Esophagus squamous epithelium (tissue), 5 donors: ENCODE data around the gene PREX1. TPM values are rescaled to one million over a fixed set of nuclear protein-coding genes. Genes with fewer than 3 reads are reported as not detected.

Source experiments
- DNase-seq: peaks from one replicate; lab custom pipeline; 2025; lab: John Stamatoyannopoulos, UW
- H3K27ac ChIP-seq, 4 donors: fragments of 200-600 bp; sonication (generic); one replicate each; pipeline ENCODE4 v1.5.1; 2016 to 2019; ENCODE audit warnings: mild to moderate bottlenecking in 1 of 4
- H3K27me3 ChIP-seq, 4 donors: fragments of 200-600 bp; sonication (generic); 1 replicate in 3 of 4; 2 replicates in 1 of 4; pipeline versions ENCODE4 v1.5.1 to v1.6.0; 2017 to 2021; ENCODE audit warnings: antibody characterized with exemption in 1 of 4
- H3K36me3 ChIP-seq, 3 donors: fragments of 200-600 bp; sonication (generic); one replicate each; pipeline ENCODE4 v1.5.1; 2016 to 2019
- H3K4me1 ChIP-seq, 3 donors: fragments of 200-600 bp; sonication (generic); one replicate each; pipeline ENCODE4 v1.5.1; 2017 to 2019
- H3K4me3 ChIP-seq, 4 donors: fragments of 200-600 bp; sonication (generic); 1 replicate in 3 of 4; 2 replicates in 1 of 4; pipeline ENCODE4 v1.5.1; 2016 to 2019; ENCODE audit warnings: mild to moderate bottlenecking in 2 of 4, moderate library complexity in 1 of 4
- H3K9me3 ChIP-seq, 3 donors: fragments of 200-600 bp; sonication (generic); one replicate each; pipeline ENCODE4 v1.5.1; 2016 to 2019
- POLR2A ChIP-seq, 4 donors: fragments of 450-650 bp; IDR thresholded peaks; one replicate each; pipeline ENCODE4 v1.6.1; 2017; ENCODE audit warnings: antibody characterized with exemption in 4 of 4, mild to moderate bottlenecking in 4 of 4, moderate library complexity in 3 of 4
- WGBS, 2 donors: methylation state at CpG; one replicate each; pipeline ENCODE4 v1.1.5; 2018; 5-methylcytosine and 5-hydroxymethylcytosine counted together
- intact Hi-C: fragments of 100-400 bp; cut with DNase I; formaldehyde crosslinking; loops from one replicate; pipeline ENCODE4 v1.15.0; 2022
- total RNA-seq, 4 donors: library from RNA; depleted of rRNA; stranded (reverse); fragments of >200 nt; gene quantifications; one replicate each; pipeline ENCODE4 v1.1.0, GENCODE V29; 2016
- TF ChIP-seq, protein P1 (sequence below), 6 experiments: fragments of 450-650 bp in 4 of 6; fragments of 200-600 bp in 2 of 6; sonication (generic) in 2 of 6; IDR thresholded peaks; one replicate each; pipeline ENCODE4 v1.5.1; 2016 to 2019; ENCODE audit warnings: antibody characterized with exemption in 6 of 6, mild to moderate bottlenecking in 4 of 6, moderate library complexity in 4 of 6
- donor health status: DM: yes; HTN: yes; CAD: no.

PREX1 gene
- total RNA-seq, 4 donors from 2014 or later: 4.9 to 25.9 (median 8.9) TPM

DNA sequence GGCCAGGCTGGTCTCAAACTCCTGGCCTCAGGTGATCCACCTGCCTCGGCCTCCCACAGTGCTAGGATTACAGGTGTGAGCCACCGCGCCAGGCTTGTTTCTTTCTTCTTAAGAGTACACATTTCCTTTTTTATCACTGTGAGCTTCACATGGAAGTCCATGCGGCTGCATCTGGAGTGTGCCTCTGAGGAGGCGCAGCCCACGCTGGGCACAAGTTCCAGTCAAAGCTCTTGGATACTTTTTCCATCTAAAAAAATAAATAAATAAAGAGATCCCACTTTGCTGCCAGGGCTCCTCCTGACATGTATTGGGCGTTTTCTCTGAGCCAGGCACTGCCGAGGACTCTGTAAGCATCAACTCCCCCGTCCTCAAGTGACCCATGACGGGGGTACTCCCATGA lies 123.0 kb downstream of the PREX1 start:
- no peaks in the 10 kb centered on the region for H3K9me3 ChIP-seq
- H3K27me3 ChIP-seq: no peaks in the 10 kb centered on the region
- no peak overlapping the region for H3K4me3 ChIP-seq
- peaks cover 0 to 63% (median 14%) of the 10 kb centered on the region in 3 donors for H3K4me1 ChIP-seq
- TF ChIP-seq POLR2A (IDR thresholded peaks at IDR 0.05): no peak
- TF ChIP-seq, protein P1, sequence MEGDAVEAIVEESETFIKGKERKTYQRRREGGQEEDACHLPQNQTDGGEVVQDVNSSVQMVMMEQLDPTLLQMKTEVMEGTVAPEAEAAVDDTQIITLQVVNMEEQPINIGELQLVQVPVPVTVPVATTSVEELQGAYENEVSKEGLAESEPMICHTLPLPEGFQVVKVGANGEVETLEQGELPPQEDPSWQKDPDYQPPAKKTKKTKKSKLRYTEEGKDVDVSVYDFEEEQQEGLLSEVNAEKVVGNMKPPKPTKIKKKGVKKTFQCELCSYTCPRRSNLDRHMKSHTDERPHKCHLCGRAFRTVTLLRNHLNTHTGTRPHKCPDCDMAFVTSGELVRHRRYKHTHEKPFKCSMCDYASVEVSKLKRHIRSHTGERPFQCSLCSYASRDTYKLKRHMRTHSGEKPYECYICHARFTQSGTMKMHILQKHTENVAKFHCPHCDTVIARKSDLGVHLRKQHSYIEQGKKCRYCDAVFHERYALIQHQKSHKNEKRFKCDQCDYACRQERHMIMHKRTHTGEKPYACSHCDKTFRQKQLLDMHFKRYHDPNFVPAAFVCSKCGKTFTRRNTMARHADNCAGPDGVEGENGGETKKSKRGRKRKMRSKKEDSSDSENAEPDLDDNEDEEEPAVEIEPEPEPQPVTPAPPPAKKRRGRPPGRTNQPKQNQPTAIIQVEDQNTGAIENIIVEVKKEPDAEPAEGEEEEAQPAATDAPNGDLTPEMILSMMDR (IDR thresholded peaks at IDR 0.05): no peak
- no peak for DNase-seq
- H3K27ac ChIP-seq: no peak overlapping the region
- intact Hi-C loops: no loop called here
- 74 to 85% methylated on average over 4 to 10 of the region's 10 CpGs for WGBS, 2 donors
- H3K36me3 ChIP-seq: peaks cover 0 to 3% (median 0%) of the 10 kb centered on the region in 3 donors

DNA sequence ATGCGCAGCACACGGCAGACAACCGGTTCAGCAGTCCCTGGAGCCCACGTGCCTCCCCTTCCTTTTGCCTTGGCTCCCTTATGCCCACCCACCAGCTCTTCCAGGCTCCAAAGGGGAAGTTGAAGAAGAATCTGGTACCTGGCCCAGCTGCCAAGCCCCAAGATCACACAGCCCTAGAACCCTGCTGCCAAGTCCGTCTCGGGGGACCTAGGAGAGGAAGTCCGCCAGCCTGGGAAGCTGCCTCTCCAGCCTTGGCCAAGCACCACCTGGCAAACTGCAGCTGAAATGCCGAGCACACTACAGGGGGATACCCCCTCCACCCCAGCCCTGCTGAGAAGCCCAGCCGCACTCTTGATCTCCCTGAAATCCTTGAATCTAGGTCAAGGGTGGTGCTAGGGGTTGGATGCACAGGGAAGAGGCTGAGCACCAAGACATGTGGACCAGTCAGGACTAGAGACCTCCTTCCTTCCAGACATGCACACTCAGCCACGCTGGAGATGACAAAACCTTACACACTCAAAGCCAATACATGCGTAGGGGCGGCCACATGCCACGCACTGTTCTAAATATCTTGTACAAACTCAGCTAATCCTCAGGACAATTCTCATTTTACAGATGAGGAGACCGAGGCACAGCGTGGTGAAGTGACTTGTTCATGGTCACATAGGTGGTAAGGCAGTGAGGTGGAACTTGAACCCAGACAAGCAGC lies 124.1 kb downstream of the PREX1 start:
- TF ChIP-seq POLR2A (IDR thresholded peaks at IDR 0.05): no peak
- TF ChIP-seq, protein P1 (IDR thresholded peaks at IDR 0.05): no peak
- Histone ChIP-seq H3K27me3 (no peaks in the 10 kb centered on the region), H3K9me3 (no peaks in the 10 kb centered on the region), H3K27ac (no peak overlapping the region), H3K4me1 (peaks cover 0 to 58% (median 14%) of the 10 kb centered on the region in 3 donors), H3K36me3 (peaks cover 0 to 3% (median 0%) of the 10 kb centered on the region in 3 donors), H3K4me3 (no peak overlapping the region)
- intact Hi-C loops: no loop called here
- 87% methylated on average over 5 to 10 of the region's 15 CpGs for WGBS, 2 donors
- no peak for DNase-seq

GRCh38 chr20:48703107-48703506 lies 124.7 kb downstream of the PREX1 start:
- WGBS, 2 donors: 70 to 90% methylated on average over 2 to 10 of the region's 12 CpGs
- H3K9me3 ChIP-seq: no peaks in the 10 kb centered on the region
- TF ChIP-seq, protein P1 (IDR thresholded peaks at IDR 0.05): no peak
- no peak for TF ChIP-seq POLR2A (IDR thresholded peaks at IDR 0.05)
- peaks cover 0 to 3% (median 0%) of the 10 kb centered on the region in 3 donors for H3K36me3 ChIP-seq
- no peak for DNase-seq
- intact Hi-C loops: no loop called here
- no peak overlapping the region for H3K27ac ChIP-seq
- H3K4me1 ChIP-seq: peaks cover 0 to 60% (median 14%) of the 10 kb centered on the region in 3 donors
- H3K27me3 ChIP-seq: no peaks in the 10 kb centered on the region
- no peak overlapping the region for H3K4me3 ChIP-seq

DNA sequence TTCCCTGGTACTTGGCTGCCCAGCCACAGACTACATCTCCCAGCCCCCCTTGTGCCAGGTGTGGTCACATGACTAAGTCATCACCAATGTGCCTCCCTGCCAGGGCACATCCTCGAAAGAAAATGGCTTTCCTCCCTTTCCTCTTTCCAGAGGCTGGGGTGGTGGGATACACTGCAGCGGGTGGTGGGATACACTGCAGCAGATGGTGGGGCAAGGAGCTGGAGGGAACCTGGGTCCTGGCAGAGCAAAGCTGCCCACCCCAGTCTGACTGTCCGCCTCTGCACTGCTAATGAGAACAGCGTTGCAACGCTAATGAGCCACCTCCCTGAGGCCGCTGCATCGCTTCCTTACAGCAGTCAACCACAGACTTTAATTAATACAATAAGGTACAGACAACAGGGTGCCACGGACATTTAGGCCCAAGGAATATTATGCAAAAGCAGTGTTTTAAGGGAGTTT lies 125.3 kb downstream of the PREX1 start:
- WGBS, 2 donors: 78 to 81% methylated on average over 3 of the region's 8 CpGs
- intact Hi-C loops: no loop called here
- no peak for DNase-seq
- no peak for TF ChIP-seq POLR2A (IDR thresholded peaks at IDR 0.05)
- TF ChIP-seq, protein P1 (IDR thresholded peaks at IDR 0.05): no peak
- Histone ChIP-seq H3K4me1 (peaks cover 0 to 60% (median 14%) of the 10 kb centered on the region in 3 donors), H3K27ac (no peak overlapping the region), H3K36me3 (peaks cover 0 to 3% (median 0%) of the 10 kb centered on the region in 3 donors), H3K27me3 (no peaks in the 10 kb centered on the region), H3K4me3 (no peak overlapping the region), H3K9me3 (no peaks in the 10 kb centered on the region)

- DNase-seq: no peak
Measured at GRCh38 chr20:48701702-48702101, 126.1 kb downstream of the PREX1 start.

More at GRCh38 chr20:48701702-48702101, 126.1 kb downstream of the PREX1 start:
- Histone ChIP-seq H3K4me1 (peaks cover 0 to 54% (median 8%) of the 10 kb centered on the region in 3 donors), H3K27ac (no peak overlapping the region), H3K27me3 (no peaks in the 10 kb centered on the region), H3K4me3 (no peak overlapping the region), H3K9me3 (no peaks in the 10 kb centered on the region), H3K36me3 (peaks cover 0 to 3% (median 0%) of the 10 kb centered on the region in 3 donors)
- WGBS, 2 donors: 91 to 95% methylated on average over 7 of the region's 7 CpGs
- intact Hi-C loops: no loop called here
- no peak for TF ChIP-seq POLR2A (IDR thresholded peaks at IDR 0.05)
- TF ChIP-seq, protein P1 (IDR thresholded peaks at IDR 0.05): no peak
